HAP-1 (cell line): ENCODE data around the gene ZNF765.
"Not testable (repeated sequence)": the region's sequence is repeated elsewhere in the genome, so short reads cannot be mapped to it uniquely, and the experiment has no call there.

ENCODE experiments used
- DNase-seq, 2 experiments: peaks; one replicate each; pipeline ENCODE4 v3.0.0-alpha.2; 2016 to 2020; ENCODE audit warnings: low spot score in 2 of 2
- H3K27me3 ChIP-seq: fragments of 250-450 bp; sonication (Bioruptor Pico); 2 replicates; pipeline ENCODE4 v1.5.1; 2020; ENCODE audit warnings: low read depth, mild to moderate bottlenecking, moderate library complexity
- H3K36me3 ChIP-seq: fragments of 250-450 bp; sonication (Bioruptor Pico); replicated peaks from 2 replicates; pipeline ENCODE4 v1.5.1; 2020; ENCODE audit warnings: mild to moderate bottlenecking
- H3K4me1 ChIP-seq: fragments of 250-450 bp; sonication (Bioruptor Pico); 2 replicates; pipeline ENCODE4 v1.5.1; 2020; ENCODE audit warnings: mild to moderate bottlenecking
- H3K4me3 ChIP-seq: fragments of 250-450 bp; sonication (Bioruptor Pico); 2 replicates; pipeline ENCODE4 v1.5.1; 2020; ENCODE audit warnings: mild to moderate bottlenecking, moderate library complexity
- H3K9me3 ChIP-seq: fragments of 250-450 bp; sonication (Bioruptor Pico); 2 replicates; pipeline ENCODE4 v1.5.1; 2020; ENCODE audit warnings: mild to moderate bottlenecking, moderate library complexity
- in situ Hi-C: fragments of 300-500 bp; cut with MboI; formaldehyde crosslinking; loops from 3 replicates; pipeline ENCODE4 v1.14.3; 2020; ENCODE audit warnings: low sequenced_read_pairs, inconsistent platforms, mixed read lengths

ZNF765 gene

DNA sequence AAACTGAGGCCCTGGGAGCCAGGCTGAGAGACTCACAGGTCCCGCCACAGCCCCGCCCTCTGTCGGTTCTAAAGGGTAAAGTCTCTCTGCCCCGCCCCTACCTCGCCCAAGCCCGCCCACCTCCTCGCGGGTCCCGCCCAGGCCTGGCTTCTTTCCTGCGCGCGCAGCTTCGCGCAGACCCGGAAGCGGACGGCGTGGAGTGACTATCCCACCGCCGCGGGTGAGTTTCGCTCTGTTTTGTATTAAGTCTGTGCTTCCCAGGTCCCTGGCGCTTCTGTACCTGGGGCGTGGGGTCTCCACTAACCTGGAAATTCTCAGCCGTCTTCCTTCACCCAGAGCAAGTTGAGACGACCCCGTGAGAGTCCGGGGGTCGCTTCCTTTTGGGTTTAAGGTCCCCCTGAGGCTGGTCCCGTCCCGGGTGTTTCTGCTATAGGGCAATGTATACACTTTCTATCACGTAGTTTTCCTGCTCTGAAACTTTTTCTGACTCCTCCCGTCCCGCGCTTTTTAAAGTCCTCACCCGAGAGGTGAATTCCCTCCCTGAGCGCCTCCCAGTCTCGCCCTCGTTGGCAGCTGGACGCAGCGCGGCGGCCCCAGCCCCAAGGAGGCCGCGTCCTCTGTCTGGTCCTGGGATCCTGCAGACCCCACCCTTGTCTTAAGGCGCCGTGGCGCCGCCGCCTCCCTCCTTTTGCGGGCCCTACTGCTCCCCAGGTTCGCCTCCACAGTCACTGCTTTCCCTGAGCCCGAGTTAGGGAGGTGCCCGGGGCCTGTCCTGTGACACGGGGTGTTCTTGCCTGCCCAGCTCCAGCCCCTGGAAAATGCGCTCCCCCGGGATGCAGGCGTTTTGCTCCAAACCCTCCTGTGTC is at the start of gene ZNF765:
Gene ZNF765 (plus strand): TSS at position 176 of the 866 bp plus-strand sequence. CDS start 2,867 bp downstream, outside the sequence.
- no peaks in the 10 kb centered on the region; the same call in 1 of the 2 replicates for H3K9me3 ChIP-seq
- in situ Hi-C loops = no loop called here

DNA sequence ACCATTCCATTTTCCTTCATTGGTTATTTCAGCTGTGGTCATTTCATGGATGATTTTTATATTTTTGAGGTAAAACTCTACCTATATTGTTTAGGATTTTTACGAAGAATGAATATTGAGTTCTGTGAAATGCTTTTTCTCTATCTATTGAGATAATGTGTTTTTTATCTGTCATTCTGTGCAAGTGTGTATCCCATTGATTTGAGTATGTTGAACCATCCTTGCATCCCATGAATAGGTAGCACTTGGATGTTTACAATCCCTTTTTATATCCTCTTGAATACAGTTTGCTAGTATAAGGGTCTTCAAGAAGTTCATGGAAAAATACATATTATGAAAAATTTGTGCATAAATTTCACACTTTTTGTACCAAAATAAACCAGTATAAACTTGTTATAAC is 39.2 kb upstream of the ZNF765 start:
- Histone ChIP-seq H3K36me3 (peaks cover 7% of the 10 kb centered on the region), H3K9me3 (peaks cover 9% of the 10 kb centered on the region), H3K4me1 (no peaks in the 10 kb centered on the region), H3K27me3 (no peaks in the 10 kb centered on the region), H3K4me3 (no peak overlapping the region)
- no peak for DNase-seq
- in situ Hi-C loops = loop anchor here (25.0 kb wide), 1 partner anchor 668 kb away; no protein-coding TSS in a partner anchor

More for the DNA sequence above, at the start of gene ZNF765:
- DNase-seq = peak; percentile 72 to 95
- H3K4me1 ChIP-seq = peaks cover 6% of the 10 kb centered on the region
- H3K27me3 ChIP-seq = no peaks in the 10 kb centered on the region
- peak within 1 kb of the TSS; percentile 78 for H3K4me3 ChIP-seq
- H3K36me3 ChIP-seq = peaks cover 20% of the 10 kb centered on the region

DNA sequence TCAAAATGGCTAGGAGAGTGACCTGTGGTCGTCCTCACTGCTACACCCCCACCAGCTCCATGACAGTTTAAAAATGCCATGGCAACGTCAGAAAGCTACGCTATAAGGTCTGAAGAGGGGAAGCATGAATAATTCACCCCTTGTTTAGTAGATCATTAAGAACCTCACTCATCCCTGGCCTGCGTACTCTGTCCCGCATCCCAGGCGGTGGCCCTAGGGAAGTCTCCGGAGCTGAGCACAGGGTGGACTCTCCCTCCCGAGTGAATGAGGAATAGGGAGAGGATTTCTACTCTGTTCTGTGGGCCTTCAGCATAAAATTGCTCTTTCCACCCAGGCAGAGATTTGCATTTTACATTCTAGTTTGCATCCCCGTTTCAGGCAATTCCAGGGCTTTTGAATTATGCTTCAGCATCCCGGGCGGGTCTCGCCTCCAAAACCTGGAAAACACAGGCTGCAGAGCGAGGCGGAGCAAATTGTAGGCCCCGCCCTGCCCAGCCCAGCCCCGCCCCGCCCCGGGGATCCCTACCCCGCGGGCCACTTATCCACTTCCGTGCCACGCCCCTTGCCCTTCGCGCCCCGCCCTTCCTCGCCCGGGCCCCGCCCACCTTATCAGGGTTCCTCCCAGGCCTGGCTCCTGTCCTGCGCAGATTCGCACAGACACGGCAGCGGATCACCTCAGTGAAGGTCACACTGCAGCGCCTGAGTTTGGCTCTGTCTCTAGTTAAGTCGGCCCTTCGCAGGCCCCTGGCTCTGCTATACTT is 36.9 kb upstream of the ZNF765 start:
- Histone ChIP-seq H3K4me1 (no peaks in the 10 kb centered on the region), H3K9me3 (peaks cover 6% of the 10 kb centered on the region; the same call in 1 of the 2 replicates), H3K4me3 (no peak overlapping the region), H3K36me3 (no peaks in the 10 kb centered on the region), H3K27me3 (no peaks in the 10 kb centered on the region)
- no peak for DNase-seq
- in situ Hi-C loops = loop anchor here (25.0 kb wide), 1 partner anchor 671 kb away; no protein-coding TSS in a partner anchor

DNA sequence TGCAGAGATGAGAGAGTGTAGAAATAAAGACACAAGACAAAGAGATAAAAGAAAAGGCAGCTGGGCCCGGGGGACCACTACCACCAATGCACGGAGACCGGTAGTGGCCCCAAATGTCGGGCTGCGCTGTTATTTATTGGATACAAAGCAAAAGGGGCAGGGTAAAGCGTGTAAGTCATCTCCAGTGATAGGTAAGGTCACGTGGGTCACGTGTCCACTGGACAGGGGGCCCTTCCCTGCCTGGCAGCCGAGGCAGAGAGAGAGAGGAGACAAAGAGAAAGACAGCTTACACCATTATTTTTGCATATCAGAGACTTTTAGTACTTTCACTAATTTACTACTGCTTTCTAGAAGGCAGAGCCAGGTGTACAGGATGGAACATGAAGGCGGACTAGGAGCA is 34.9 kb upstream of the ZNF765 start:
- not testable (repeated sequence) for DNase-seq, H3K9me3 ChIP-seq, H3K4me1 ChIP-seq, H3K4me3 ChIP-seq, H3K36me3 ChIP-seq, H3K27me3 ChIP-seq
- in situ Hi-C loops = loop anchor here (25.0 kb wide), 1 partner anchor 673 kb away; no protein-coding TSS in a partner anchor

DNA sequence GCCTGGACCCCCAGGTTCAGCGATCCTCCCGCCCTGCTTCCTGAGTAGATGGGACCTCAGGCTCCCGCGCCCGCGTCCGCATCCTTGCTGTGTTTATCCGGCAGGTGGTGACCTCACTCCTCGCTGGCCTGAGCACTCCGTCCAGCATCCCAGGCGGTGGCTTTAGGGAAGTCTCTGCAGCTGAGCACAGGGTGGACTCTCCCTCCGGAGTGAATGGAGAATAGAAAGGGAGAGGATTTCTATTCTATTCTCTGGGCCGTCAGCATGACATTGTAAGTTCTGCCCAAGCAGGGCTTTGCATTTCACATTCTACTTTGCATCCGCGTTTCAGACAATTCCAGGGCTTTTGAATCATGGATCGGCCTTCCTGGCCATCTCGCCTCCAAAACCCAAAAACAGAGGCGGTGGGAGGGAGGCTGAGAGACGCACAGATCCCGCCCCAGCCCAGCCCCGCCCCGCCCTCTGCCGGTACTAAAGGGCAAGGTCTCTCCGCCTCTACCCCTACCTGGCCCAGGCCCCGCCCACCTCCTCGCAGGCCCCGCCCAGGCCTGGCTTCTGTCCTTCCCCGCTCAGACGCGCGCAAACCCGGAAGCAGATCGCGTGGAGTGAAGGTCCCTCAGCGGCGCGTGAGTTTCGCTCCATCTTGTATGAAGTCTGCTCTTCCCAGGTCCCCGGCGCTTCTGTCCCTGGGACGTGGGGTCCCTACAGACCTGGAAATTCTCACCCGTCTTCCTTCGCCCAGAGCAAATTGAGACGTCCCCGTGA is 29.6 kb upstream of the ZNF765 start, which contains the start of gene ZNF525:
Gene ZNF525 (plus strand): TSS at position 572 of the 765 bp plus-strand sequence. CDS start 6,577 bp downstream, outside the sequence.
- no peaks in the 10 kb centered on the region for H3K36me3 ChIP-seq
- DNase-seq = no peak
- H3K27me3 ChIP-seq = no peaks in the 10 kb centered on the region
- H3K9me3 ChIP-seq = no peaks in the 10 kb centered on the region
- in situ Hi-C loops = loop anchor here (25.0 kb wide), 1 partner anchor 678 kb away; no protein-coding TSS in a partner anchor
- no peaks in the 10 kb centered on the region for H3K4me1 ChIP-seq
- no peak within 1 kb of the TSS for H3K4me3 ChIP-seq

DNA sequence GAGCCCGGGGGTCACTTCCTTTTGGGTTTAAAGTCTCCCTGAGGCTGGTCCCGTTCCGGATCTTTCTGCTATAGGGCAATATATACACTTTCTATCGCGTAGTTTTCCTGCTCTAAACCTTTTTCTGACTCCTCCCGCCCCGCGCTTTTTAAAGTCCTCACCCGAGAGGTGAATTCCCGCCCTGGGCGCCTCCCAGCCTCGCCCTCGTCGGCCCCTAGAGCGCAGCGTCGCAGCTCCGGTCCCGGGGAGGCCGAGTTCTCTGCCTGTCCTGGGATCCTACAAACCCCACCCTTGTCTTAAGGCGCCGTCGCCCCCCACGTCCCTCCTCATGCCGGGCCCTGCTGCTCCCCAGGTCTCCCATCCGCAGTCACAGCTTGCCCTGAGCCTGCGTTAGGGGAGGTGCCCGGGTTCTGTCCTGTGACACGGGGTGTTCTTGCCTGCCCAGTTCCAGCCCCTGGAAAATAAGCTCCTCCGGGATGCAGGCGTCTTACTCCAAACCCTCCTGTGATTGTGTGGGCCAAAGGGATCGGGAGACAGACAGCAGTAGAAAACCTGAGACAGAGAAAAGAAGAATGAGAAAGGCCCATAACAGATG is 29.0 kb upstream of the ZNF765 start:
- Histone ChIP-seq H3K4me1 (no peaks in the 10 kb centered on the region), H3K27me3 (no peaks in the 10 kb centered on the region), H3K9me3 (no peaks in the 10 kb centered on the region), H3K36me3 (no peaks in the 10 kb centered on the region), H3K4me3 (no peak overlapping the region)
- in situ Hi-C loops = loop anchor here (25.0 kb wide), 1 partner anchor 679 kb away; no protein-coding TSS in a partner anchor
- DNase-seq = no peak

DNA sequence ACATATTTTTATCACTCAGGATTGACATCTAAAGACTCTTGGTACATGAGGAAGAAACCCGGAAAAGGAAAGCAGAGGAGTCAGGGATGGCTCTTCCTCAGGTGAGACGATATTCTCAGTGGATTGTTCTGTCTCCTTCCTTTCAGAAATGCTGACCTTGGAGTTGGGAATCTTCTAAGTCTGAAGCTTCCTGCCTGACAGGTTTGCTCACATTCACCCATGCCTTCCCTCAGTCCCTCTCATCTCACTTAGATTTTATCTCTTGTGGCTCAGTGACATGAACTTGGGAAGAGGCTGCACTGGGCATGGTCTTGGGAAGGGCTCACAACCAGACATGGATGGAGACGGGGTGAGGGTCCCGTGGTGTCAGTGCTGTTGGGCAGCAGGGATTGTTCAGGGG is 22.8 kb upstream of the ZNF765 start:
- H3K27me3 ChIP-seq = no peaks in the 10 kb centered on the region
- in situ Hi-C loops = loop anchor here (25.0 kb wide), 1 partner anchor 685 kb away; no protein-coding TSS in a partner anchor
- no peaks in the 10 kb centered on the region for H3K4me1 ChIP-seq
- no peaks in the 10 kb centered on the region for H3K9me3 ChIP-seq
- H3K36me3 ChIP-seq = no peaks in the 10 kb centered on the region
- no peak overlapping the region for H3K4me3 ChIP-seq
- DNase-seq = no peak

DNA sequence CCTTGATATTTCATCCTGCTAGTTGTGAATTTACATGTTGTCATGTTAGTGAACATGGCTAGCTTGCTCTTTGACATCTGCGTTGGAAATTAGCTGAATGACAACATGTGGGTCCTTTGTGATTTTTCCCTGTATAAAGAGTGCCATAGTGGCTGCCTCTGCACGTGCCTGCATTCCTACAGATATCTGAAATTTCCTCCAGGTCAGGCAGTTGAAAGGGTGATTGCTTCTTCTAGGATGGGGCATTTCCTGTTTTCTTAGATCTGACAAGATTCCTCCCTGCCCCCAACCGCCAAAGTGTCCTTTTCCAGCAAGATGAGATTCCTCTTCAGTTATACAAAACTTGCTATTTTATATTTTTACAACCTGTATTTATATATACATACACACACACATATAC is 20.7 kb upstream of the ZNF765 start:
- H3K4me3 ChIP-seq = no peak overlapping the region
- no peaks in the 10 kb centered on the region for H3K36me3 ChIP-seq
- H3K4me1 ChIP-seq = no peaks in the 10 kb centered on the region
- DNase-seq = no peak
- no peaks in the 10 kb centered on the region for H3K27me3 ChIP-seq
- H3K9me3 ChIP-seq = no peaks in the 10 kb centered on the region
- in situ Hi-C loops = loop anchor here (25.0 kb wide), 1 partner anchor 687 kb away; no protein-coding TSS in a partner anchor

DNA sequence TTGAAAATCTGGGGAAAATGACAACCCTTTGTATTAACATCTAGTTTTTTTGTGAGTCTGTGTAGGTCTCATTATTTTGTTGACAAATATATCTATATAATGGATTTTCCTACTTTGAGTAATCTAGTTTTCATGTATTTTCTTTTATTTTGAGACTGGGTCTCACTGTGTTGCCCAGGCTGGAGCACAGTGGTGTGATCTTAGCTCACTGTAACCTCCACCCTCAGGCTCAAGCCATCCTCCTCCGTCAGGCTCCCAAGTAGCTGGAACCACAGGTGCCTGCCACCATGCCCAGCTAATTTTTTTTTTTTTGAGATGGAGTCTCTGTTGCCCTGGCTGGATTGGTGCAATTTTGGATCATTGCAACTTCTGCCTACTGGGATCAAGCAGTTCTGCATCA is 20.2 kb upstream of the ZNF765 start:
- no peaks in the 10 kb centered on the region for H3K36me3 ChIP-seq
- no peaks in the 10 kb centered on the region for H3K4me1 ChIP-seq
- no peak for DNase-seq
- no peaks in the 10 kb centered on the region for H3K9me3 ChIP-seq
- no peak overlapping the region for H3K4me3 ChIP-seq
- in situ Hi-C loops = loop anchor here (25.0 kb wide), 1 partner anchor 687 kb away; no protein-coding TSS in a partner anchor
- no peaks in the 10 kb centered on the region for H3K27me3 ChIP-seq

DNA sequence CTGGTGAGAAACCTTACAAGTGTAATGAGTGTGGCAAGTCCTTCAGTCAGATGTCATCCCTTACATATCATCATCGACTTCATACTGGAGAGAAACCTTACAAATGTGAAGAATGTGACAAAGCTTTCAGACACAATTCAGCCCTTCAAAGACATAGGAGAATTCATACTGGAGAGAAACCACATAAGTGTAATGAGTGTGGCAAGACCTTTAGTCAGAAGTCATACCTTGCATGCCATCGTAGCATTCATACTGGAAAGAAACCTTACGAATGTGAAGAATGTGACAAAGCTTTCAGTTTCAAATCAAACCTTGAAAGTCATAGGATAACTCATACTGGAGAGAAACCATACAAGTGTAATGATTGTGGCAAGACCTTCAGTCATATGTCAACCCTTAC is 13.6 kb upstream of the ZNF765 start:
- Histone ChIP-seq H3K36me3 (no peaks in the 10 kb centered on the region), H3K9me3 (no peaks in the 10 kb centered on the region; the same call in 1 of the 2 replicates), H3K4me3 (no peak overlapping the region), H3K4me1 (no peaks in the 10 kb centered on the region), H3K27me3 (no peaks in the 10 kb centered on the region)
- in situ Hi-C loops = no loop called here
- no peak for DNase-seq

DNA sequence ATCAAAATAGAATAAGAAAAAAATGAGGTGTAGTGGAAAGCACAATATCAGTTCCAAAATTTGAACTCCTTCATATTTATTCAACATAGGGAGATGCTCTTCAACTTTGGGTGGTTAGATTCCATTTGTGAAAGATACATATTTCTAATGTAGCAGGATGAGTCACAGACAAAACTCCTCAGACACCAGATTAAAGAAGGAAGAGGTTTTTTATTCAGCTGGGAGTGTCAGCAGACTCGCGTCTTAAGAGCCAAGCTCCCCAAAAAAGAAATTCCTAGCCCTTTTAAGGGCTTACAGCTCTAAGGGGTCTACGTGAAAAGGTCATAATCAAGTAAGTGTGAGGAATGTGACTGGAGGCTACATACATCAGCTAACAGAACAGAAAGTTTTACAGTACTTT is 6.8 kb upstream of the ZNF765 start:
- DNase-seq = no peak
- Histone ChIP-seq H3K4me1 (no peaks in the 10 kb centered on the region), H3K4me3 (no peak overlapping the region), H3K9me3 (no peaks in the 10 kb centered on the region; the same call in 1 of the 2 replicates), H3K36me3 (no peaks in the 10 kb centered on the region), H3K27me3 (no peaks in the 10 kb centered on the region)
- in situ Hi-C loops = no loop called here

DNA sequence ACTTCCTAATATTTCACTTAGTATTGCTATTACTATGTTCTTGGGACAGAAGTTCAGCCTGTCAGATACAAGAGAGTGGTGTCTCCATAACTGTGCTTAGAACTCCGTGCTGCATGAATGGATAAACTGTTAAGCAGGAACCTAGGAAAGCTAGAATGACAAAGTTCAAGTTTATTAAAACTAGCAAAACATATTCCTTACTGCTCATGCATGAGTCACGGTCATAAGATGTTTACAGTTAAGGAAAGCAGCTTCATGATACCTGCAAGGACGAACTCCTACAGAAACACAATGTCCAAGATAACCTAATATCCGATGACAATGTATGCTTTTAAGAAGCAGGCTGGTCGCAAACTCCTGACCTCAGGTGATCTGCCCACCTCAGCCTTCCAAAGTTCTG is 6.0 kb upstream of the ZNF765 start:
- no peaks in the 10 kb centered on the region for H3K36me3 ChIP-seq

DNA sequence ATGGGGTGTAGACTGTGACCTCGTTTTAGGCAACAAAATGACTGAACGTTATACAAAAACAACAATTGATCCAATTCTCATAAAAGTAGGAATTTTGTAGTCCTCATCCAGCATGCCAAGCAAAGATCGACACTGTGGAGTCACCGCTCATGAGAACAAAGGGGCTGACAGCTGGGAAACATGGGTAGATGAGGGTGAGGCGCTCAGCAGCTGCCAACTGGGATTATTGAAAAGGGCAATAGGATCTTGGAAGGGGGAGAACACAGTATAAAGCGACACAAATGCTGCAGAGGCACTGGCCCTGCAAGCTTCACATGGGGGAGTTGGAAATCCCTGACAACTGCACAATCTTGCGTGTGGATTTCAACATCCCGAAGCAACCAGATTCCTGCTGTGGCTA is 5.4 kb upstream of the ZNF765 start:
- Histone ChIP-seq H3K36me3 (no peaks in the 10 kb centered on the region), H3K4me3 (no peak overlapping the region), H3K27me3 (no peaks in the 10 kb centered on the region), H3K9me3 (no peaks in the 10 kb centered on the region; the same call in 1 of the 2 replicates), H3K4me1 (no peaks in the 10 kb centered on the region)
- in situ Hi-C loops = no loop called here
- no peak for DNase-seq

More for the DNA sequence above, 6.0 kb upstream of the ZNF765 start:
- H3K4me3 ChIP-seq = no peak overlapping the region
- in situ Hi-C loops = no loop called here
- no peak for DNase-seq
- no peaks in the 10 kb centered on the region for H3K27me3 ChIP-seq
- H3K4me1 ChIP-seq = no peaks in the 10 kb centered on the region
- H3K9me3 ChIP-seq = no peaks in the 10 kb centered on the region; the same call in 1 of the 2 replicates
